Right ventricle myocardium inferior (tissue), 1 donor: ENCODE measurements around the gene PDXDC1. TPM values are rescaled to one million over a fixed set of nuclear protein-coding genes. Genes with fewer than 3 reads are reported as not detected.
"Not testable (repeated sequence)": the region's sequence is repeated elsewhere in the genome, so short reads cannot be mapped to it uniquely, and the experiment has no call there.

Experiments
- ATAC-seq: fragments of 200-7000 bp; cut with Tn5 transposase; one replicate; pipeline ENCODE4 v1.9.1; 2020; ENCODE audit warnings: mild to moderate bottlenecking, moderate library complexity
- DNase-seq: peaks from one replicate; pipeline ENCODE4 v3.0.0; 2021; ENCODE audit errors: missing footprints
- intact Hi-C: fragments of 100-400 bp; cut with DNase I; formaldehyde crosslinking; loops from one replicate; pipeline ENCODE4 v1.11.0; 2022
- microRNA-seq: library from miRNA; unstranded; fragments of <30 nt; microRNA quantifications from one replicate; pipeline ENCODE4 v1.2.0, GENCODE V29; 2020
- total RNA-seq: library from RNA; stranded (reverse); fragmentation: NEBNext Ultra II Directional; extraction: Animal tissue kit (Norgen Biotek cat#: 25700); gene quantifications from one replicate; pipeline ENCODE4 v1.2.1, GENCODE V29; 2021
- donor health status: DM: no; HTN: yes; CAD: no; lungs with severe emphysema.

The PDXDC1 gene
- total RNA-seq, 1 donor from 2014 or later = 79.0 TPM

DNA sequence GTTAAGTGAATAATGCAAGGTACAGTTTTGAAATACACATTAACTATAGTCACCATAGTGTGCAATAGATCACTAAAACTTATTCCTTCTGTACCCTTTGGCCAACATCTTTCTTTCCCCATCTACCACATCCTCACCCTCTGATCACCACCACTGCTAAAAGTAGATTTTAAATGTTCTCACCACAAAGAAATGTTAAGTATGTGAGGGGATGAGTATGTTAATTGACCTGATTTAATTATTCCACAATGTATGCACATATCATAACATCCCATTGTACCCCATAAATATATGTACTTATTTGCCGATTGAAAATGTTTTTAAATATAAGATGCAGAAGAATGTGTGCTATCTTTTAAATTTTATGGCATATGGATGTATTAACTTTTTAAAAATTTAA is 188.2 kb downstream of the PDXDC1 start:
- DNase-seq, ATAC-seq, intact Hi-C loops: not testable (repeated sequence)

DNA sequence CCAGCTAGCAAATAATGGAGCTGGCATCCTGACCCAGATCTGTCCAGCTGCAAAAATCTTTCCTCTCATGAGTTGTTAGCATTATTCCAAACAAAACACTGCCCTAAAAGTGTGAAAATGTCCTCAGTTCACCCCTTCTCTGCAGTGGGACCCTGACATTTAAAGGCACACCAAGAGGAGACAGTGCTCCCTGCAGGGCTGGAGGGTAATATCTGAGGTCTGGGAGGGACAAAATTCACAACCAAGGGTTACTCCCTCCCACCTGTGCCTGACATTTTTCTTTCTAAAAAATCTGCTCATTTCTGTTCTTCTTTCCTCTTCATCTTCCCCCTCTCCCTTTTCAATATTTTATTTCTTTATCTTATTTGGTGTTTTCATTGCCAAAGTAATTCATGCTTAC is 191.4 kb downstream of the PDXDC1 start:
- ATAC-seq, DNase-seq, intact Hi-C loops: not testable (repeated sequence)

GRCh38 chr16:15168303-15168702 is 193.5 kb downstream of the PDXDC1 start:
- DNase-seq, ATAC-seq, intact Hi-C loops: not testable (repeated sequence)

GRCh38 chr16:15168953-15169652 is 194.3 kb downstream of the PDXDC1 start:
- ATAC-seq, intact Hi-C loops, DNase-seq: not testable (repeated sequence)

DNA sequence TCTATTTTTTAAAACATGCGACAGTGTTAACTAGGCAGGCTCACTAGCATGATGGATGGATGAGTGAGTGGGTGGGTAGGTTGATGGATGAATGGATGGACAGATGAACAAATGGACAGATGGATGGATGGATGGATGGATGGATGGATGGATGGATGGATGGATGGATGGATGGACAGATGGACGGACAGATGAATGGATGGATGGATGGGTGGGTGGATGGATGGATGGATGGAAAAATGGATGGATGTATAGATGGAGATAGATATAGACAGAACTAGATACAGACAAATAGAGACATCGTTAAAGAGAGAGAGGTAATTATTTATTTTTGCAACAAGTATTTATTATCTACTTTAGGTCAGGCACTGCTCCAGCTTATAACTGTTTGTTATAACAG is 205.1 kb downstream of the PDXDC1 start:
- intact Hi-C loops, DNase-seq, ATAC-seq: not testable (repeated sequence)

GRCh38 chr16:15180946-15181345 is 206.1 kb downstream of the PDXDC1 start:
- intact Hi-C loops, ATAC-seq: not testable (repeated sequence)

DNA sequence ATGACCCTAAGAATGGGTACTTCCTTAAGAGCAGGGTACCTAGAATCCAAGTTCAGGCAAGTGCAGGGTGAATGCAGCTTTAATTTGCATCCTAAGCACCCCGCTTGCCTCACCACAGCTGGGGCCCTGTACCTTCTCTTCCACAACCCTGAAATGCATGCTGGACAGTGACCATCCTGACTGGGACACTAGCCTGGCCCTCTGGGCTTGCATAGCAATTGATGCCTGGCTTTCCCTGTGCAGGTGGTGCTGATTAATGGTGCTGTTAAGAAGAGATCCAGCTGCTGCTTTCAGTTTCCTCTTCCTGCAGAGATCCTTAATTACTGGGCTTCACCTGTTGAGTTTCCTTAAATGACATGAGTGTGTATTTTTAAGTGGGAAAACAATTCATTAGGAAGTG is 209.2 kb downstream of the PDXDC1 start:
- ATAC-seq, intact Hi-C loops, DNase-seq: not testable (repeated sequence)

More at GRCh38 chr16:15180946-15181345, 206.1 kb downstream of the PDXDC1 start:
- not testable (repeated sequence) for DNase-seq

Small RNA genes within 50 kb of the gene (microRNA-seq; reads per million reads assigned to microRNA genes)
- gene MIR1972-1 = not detected
- gene MIR3180-4 = not detected
- not detected for gene MIR6511A1
- not detected for gene MIR6511B2
- gene MIR6770-1 = not detected

Other genes with a start within 250 kb of the PDXDC1 start
- gene NPIPA2, start 232.5 kb upstream of the PDXDC1 start, total RNA-seq = 3.0 TPM
- gene NOMO1, start 141.3 kb upstream of the PDXDC1 start, total RNA-seq = 128 TPM
- 45.3 TPM for gene NPIPA1, start 37.6 kb upstream of the PDXDC1 start, total RNA-seq
- 26.0 TPM for gene NTAN1, start 81.0 kb downstream of the PDXDC1 start, total RNA-seq
- 21.5 TPM for gene RRN3, start 119.2 kb downstream of the PDXDC1 start, total RNA-seq